Activated naive CD8-positive, alpha-beta T cell treated with anti-CD3 and anti-CD28 coated beads, Interleukin-2, amount 50 U/mL, for 24 hours (primary cell): ENCODE measurements around the gene DLGAP1.
A peak's percentile ranks its signal among the peaks of the same experiment; 100 is the strongest.

ENCODE experiments used
- ATAC-seq: fragments of 150-1000 bp; cut with Tn5 transposase; one replicate; pipeline ENCODE4 v1.10.0; 2021
- DNase-seq: peaks from one replicate; pipeline ENCODE4 v3.0.0; 2021
- H3K27ac Mint-ChIP-seq: one replicate; pipeline ENCODE4 v1.8.0; 2021; ENCODE audit warnings: mild to moderate bottlenecking, mixed read lengths
- H3K27me3 Mint-ChIP-seq: one replicate; pipeline ENCODE4 v1.8.0; 2021; ENCODE audit warnings: mixed read lengths
- H3K36me3 Mint-ChIP-seq: one replicate; pipeline ENCODE4 v1.8.0; 2021; ENCODE audit warnings: low read depth, mixed read lengths
- H3K4me1 Mint-ChIP-seq: one replicate; pipeline ENCODE4 v1.8.0; 2021; ENCODE audit warnings: mixed read lengths
- H3K4me3 Mint-ChIP-seq: one replicate; pipeline ENCODE4 v1.8.0; 2021; ENCODE audit warnings: mild to moderate bottlenecking, moderate library complexity, mixed read lengths
- H3K9me3 Mint-ChIP-seq: one replicate; pipeline ENCODE4 v1.8.0; 2021; ENCODE audit warnings: mixed read lengths

Gene DLGAP1

DNA sequence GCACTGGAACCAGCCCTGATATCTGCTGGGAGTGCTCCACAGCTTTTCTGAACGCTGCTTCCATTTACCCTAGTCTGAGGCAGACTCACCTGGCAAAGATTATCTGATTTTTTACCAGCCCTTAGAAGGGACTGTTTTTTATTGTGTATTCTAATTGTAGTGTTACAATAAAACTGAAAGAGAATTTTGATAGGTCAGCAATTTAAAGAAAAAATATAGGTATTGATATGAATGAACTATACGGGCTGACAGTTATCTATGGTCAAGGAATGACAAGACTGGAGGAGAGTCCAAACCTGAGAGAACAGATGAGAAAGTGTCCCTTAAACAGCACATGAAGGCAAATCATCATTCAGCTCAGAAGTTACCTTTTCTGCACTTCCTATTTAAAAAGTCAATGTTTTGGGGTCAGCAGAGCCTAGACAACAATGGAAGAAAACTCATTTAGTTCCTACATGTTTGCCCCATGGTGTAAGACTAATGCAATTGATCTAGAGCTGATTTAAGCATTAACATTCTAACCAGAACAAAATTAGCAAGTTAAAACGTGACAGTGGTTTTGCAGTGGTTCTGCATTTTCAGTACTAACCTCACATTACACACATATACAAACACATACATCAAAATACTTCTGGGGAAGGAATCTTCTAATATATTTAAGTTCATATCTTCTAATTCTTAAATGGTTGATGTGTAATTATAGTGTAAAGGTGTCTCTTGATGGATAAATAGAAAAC is 504.3 kb downstream of the DLGAP1 start:
- no peak overlapping the region for H3K27ac Mint-ChIP-seq
- H3K27me3 Mint-ChIP-seq, result peaks cover 6% of the 10 kb centered on the region
- ATAC-seq (no peak), DNase-seq (no peak)
- H3K9me3 Mint-ChIP-seq, result peaks cover 3% of the 10 kb centered on the region
- H3K4me3 Mint-ChIP-seq, result no peak overlapping the region
- H3K4me1 Mint-ChIP-seq, result no peaks in the 10 kb centered on the region
- H3K36me3 Mint-ChIP-seq, result no peaks in the 10 kb centered on the region

- DNase-seq (no peak), ATAC-seq (no peak)
- Mint-ChIP-seq H3K27me3 (peaks cover 10% of the 10 kb centered on the region), H3K27ac (no peak overlapping the region), H3K36me3 (no peaks in the 10 kb centered on the region), H3K4me1 (no peaks in the 10 kb centered on the region), H3K4me3 (no peak overlapping the region), H3K9me3 (no peaks in the 10 kb centered on the region)
These were observed 506.1 kb downstream of the DLGAP1 start for GRCh38 chr18:3948958-3949357.

GRCh38 chr18:3947383-3947782 is 507.7 kb downstream of the DLGAP1 start:
- no peaks in the 10 kb centered on the region for H3K9me3 Mint-ChIP-seq
- H3K4me1 Mint-ChIP-seq, result no peaks in the 10 kb centered on the region
- H3K27me3 Mint-ChIP-seq, result peaks cover 10% of the 10 kb centered on the region
- H3K4me3 Mint-ChIP-seq, result no peak overlapping the region
- DNase-seq (no peak), ATAC-seq (no peak)
- no peak overlapping the region for H3K27ac Mint-ChIP-seq
- no peaks in the 10 kb centered on the region for H3K36me3 Mint-ChIP-seq

- Mint-ChIP-seq H3K9me3 (no peaks in the 10 kb centered on the region), H3K36me3 (no peaks in the 10 kb centered on the region), H3K4me1 (no peaks in the 10 kb centered on the region), H3K4me3 (no peak overlapping the region), H3K27ac (no peak overlapping the region), H3K27me3 (no peaks in the 10 kb centered on the region)
- ATAC-seq (no peak), DNase-seq (no peak)
These were observed 519.8 kb downstream of the DLGAP1 start for GRCh38 chr18:3935305-3935704.

DNA sequence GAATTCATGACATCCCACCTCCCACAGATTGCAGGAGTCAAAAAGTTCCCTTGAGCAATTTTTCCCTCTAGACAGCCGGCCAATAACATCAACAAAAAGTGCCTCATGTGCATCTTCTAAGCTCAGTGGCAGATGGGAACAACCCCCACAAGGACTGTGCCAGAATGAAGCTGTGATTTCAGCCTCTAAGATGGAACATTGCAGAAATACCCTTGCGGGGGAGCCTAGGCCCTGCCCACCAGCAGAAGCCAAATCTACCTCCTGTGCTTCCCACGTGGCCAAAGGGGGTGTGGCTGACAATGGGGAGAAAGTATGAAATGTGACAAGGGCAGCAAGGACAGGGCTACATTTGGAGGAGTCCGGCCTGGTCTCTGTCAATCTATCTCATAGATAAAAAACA is 522.8 kb downstream of the DLGAP1 start:
- no peak overlapping the region for H3K4me3 Mint-ChIP-seq
- no peaks in the 10 kb centered on the region for H3K9me3 Mint-ChIP-seq
- H3K4me1 Mint-ChIP-seq, result no peaks in the 10 kb centered on the region
- no peak overlapping the region for H3K27ac Mint-ChIP-seq
- ATAC-seq, result no peak
- no peak for DNase-seq
- H3K27me3 Mint-ChIP-seq, result no peaks in the 10 kb centered on the region
- no peaks in the 10 kb centered on the region for H3K36me3 Mint-ChIP-seq

GRCh38 chr18:3931542-3932112 is 523.5 kb downstream of the DLGAP1 start:
- Mint-ChIP-seq H3K36me3 (no peaks in the 10 kb centered on the region), H3K27me3 (no peaks in the 10 kb centered on the region), H3K4me3 (no peak overlapping the region), H3K27ac (no peak overlapping the region), H3K9me3 (no peaks in the 10 kb centered on the region), H3K4me1 (no peaks in the 10 kb centered on the region)
- ATAC-seq (no peak), DNase-seq (no peak)

DNA sequence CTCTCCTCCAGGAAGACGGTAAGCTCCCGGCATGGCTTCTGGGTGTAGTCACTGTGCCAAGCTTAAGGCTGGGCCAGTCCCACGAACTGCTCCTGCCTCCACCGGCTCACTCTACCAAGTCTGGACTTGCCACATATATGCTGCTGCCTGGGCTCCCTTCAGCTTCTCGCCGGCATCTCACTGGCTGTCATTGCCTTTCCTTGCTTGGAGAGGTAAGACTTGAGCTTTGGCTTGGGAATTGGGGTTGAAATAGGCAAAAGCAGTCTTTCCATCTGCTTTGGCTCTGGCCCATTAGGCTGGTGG is 524.1 kb downstream of the DLGAP1 start:
- ATAC-seq (no peak), DNase-seq (no peak)
- Mint-ChIP-seq H3K4me1 (no peaks in the 10 kb centered on the region), H3K27ac (no peak overlapping the region), H3K4me3 (no peak overlapping the region), H3K27me3 (no peaks in the 10 kb centered on the region), H3K36me3 (no peaks in the 10 kb centered on the region), H3K9me3 (no peaks in the 10 kb centered on the region)

DNA sequence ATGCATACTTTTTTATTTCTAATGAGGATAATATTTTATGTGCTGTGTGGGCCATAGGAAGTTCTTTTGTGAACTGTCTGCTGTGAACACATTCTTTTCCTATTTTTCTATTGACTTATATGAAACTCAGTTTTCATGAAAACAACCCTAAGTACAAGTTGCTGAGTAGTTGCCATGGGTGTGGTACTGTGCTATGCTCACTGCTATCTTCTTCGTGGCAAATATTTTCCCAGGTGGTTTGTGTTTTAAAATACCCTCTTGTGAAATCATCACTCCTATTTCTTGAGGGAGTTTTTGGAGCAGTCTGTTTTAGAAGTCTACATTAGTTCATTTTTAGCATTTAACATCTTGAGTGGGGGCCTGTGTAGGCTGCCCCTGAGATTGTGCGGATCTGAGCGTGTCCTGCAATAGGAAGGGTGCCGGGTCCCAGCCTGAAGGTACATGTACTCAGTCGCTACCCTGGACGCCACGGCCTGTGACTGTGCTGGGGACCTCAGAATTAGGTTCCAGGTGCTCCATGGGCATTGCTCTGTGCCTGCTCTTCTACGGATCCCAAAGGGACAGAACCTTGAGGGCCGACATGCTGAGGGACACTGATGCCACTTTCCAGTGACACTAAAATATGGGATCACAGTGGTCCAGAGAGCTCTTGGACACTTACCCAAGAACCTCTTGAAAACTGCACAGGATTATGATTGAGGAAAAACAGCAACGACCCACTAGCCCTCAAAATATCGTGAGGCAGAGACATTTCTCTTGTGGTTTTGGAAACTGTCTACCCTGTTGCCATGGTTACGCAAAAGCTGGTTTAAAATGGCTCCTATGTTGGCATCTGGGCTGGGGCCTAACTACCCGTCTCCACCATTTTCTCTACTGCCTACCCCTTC is 524.7 kb downstream of the DLGAP1 start:
- H3K4me3 Mint-ChIP-seq, result no peak overlapping the region
- no peaks in the 10 kb centered on the region for H3K4me1 Mint-ChIP-seq
- H3K36me3 Mint-ChIP-seq, result no peaks in the 10 kb centered on the region
- ATAC-seq (no peak), DNase-seq (no peak)
- H3K27me3 Mint-ChIP-seq, result peaks cover 2% of the 10 kb centered on the region
- no peaks in the 10 kb centered on the region for H3K9me3 Mint-ChIP-seq
- no peak overlapping the region for H3K27ac Mint-ChIP-seq

DNA sequence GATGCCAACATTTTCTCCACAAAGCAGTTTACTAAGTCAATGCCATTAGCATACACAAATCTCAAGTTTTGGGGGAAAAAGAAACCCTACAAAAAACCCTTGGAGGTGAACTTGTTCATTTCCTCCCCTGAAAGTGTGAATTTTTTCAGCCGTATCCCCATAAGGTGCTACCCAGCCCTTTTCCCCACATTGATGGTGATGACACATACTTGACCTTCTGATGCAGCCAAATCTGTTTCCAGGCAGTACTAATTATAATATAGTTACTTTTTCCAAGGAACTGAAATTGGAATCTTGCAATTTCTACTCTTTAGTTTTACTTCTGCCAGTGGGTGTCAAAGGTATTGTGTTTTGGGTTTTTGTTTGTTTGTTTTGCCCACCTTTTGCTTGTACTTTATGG is 530.7 kb downstream of the DLGAP1 start:
- Mint-ChIP-seq H3K27ac (no peak overlapping the region), H3K9me3 (no peaks in the 10 kb centered on the region), H3K4me1 (peaks cover 8% of the 10 kb centered on the region), H3K4me3 (no peak overlapping the region), H3K36me3 (no peaks in the 10 kb centered on the region), H3K27me3 (peaks cover 2% of the 10 kb centered on the region)
- DNase-seq (no peak), ATAC-seq (no peak)

GRCh38 chr18:3923750-3924149 is 531.4 kb downstream of the DLGAP1 start:
- H3K9me3 Mint-ChIP-seq, result no peaks in the 10 kb centered on the region
- DNase-seq, result no peak
- H3K27me3 Mint-ChIP-seq, result peaks cover 2% of the 10 kb centered on the region
- H3K4me1 Mint-ChIP-seq, result peaks cover 8% of the 10 kb centered on the region
- no peak overlapping the region for H3K4me3 Mint-ChIP-seq
- H3K36me3 Mint-ChIP-seq, result no peaks in the 10 kb centered on the region
- no peak overlapping the region for H3K27ac Mint-ChIP-seq
- peak; percentile 43 for ATAC-seq

DNA sequence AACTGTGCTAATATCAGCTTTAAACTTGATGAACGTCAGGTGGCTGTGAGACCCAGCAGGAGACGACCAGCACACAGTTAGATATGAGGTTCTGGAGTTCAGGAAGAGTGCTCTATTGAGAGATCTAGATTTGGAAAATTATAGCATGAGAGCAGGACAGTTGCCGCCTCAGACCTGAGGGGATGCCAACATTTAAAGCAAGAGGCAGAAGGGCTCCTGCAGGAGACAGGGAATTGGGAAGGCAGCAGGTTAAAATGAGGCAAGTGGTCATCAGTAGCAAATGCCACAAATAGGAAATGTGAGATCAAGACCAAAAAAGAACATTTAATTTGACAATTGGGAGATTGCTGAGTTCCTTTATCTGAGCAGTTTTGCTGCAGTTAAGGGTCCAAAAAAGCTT is 533.3 kb downstream of the DLGAP1 start:
- H3K4me1 Mint-ChIP-seq, result peaks cover 8% of the 10 kb centered on the region
- no peaks in the 10 kb centered on the region for H3K9me3 Mint-ChIP-seq
- DNase-seq (no peak), ATAC-seq (no peak)
- H3K27me3 Mint-ChIP-seq, result peaks cover 2% of the 10 kb centered on the region
- no peak overlapping the region for H3K4me3 Mint-ChIP-seq
- no peak overlapping the region for H3K27ac Mint-ChIP-seq
- H3K36me3 Mint-ChIP-seq, result no peaks in the 10 kb centered on the region

GRCh38 chr18:3920832-3921231 is 534.3 kb downstream of the DLGAP1 start:
- ATAC-seq, result no peak
- H3K4me1 Mint-ChIP-seq, result peaks cover 8% of the 10 kb centered on the region
- H3K4me3 Mint-ChIP-seq, result no peak overlapping the region
- no peak overlapping the region for H3K27ac Mint-ChIP-seq
- H3K27me3 Mint-ChIP-seq, result peaks cover 3% of the 10 kb centered on the region
- no peaks in the 10 kb centered on the region for H3K36me3 Mint-ChIP-seq
- H3K9me3 Mint-ChIP-seq, result no peaks in the 10 kb centered on the region
- DNase-seq, result no peak

- Mint-ChIP-seq H3K4me3 (no peak overlapping the region), H3K4me1 (peaks cover 7% of the 10 kb centered on the region), H3K9me3 (no peaks in the 10 kb centered on the region), H3K36me3 (no peaks in the 10 kb centered on the region), H3K27ac (no peak overlapping the region), H3K27me3 (peaks cover 2% of the 10 kb centered on the region)
- ATAC-seq (no peak), DNase-seq (no peak)
These were observed 535.6 kb downstream of the DLGAP1 start for GRCh38 chr18:3919396-3920061.

DNA sequence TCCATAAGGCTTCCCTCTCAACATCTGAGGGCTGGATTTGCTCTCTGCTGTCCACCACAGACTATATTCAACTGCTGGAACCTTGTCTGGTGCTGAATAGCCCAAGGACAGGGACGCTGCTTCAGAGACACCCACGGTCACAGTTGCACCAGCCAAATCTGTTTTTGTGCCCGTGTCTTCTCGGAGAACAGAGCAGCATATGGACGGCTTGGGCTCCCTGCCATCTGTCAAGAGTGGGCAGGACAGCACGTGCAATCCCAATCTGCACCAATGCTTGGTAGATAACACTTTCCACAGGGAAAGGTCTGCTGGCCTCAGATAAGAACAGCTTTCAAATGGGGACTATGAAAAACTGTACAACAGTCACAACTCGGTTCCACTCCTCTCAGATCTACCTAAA is 539.0 kb downstream of the DLGAP1 start:
- no peaks in the 10 kb centered on the region for H3K4me1 Mint-ChIP-seq
- H3K9me3 Mint-ChIP-seq, result no peaks in the 10 kb centered on the region
- no peak overlapping the region for H3K27ac Mint-ChIP-seq
- peaks cover 2% of the 10 kb centered on the region for H3K27me3 Mint-ChIP-seq
- ATAC-seq, result no peak
- H3K4me3 Mint-ChIP-seq, result no peak overlapping the region
- H3K36me3 Mint-ChIP-seq, result no peaks in the 10 kb centered on the region
- no peak for DNase-seq
